ENCODE data around the gene KRT13.
A peak's percentile ranks its signal among the peaks of the same experiment; 100 is the strongest.

Gene KRT13

GRCh38 chr17:41494524-41494923 is 10.9 kb downstream of the KRT13 start:
- no peak for DNase-seq (ENCODE audit: low spot score)

GRCh38 chr17:41492771-41493170 is 12.6 kb downstream of the KRT13 start:
- no peak for DNase-seq (ENCODE audit: low spot score)

GRCh38 chr17:41492351-41492750 is 13.1 kb downstream of the KRT13 start:
- DNase-seq (ENCODE audit: low spot score), result no peak

GRCh38 chr17:41491476-41491875 is 13.9 kb downstream of the KRT13 start:
- DNase-seq (ENCODE audit: low spot score), result no peak

- DNase-seq (ENCODE audit: low spot score), result no peak
Measured at GRCh38 chr17:41490000-41490990, 15.1 kb downstream of the KRT13 start.

- DNase-seq (ENCODE audit: low spot score), result no peak
Measured at GRCh38 chr17:41489531-41489930, 15.9 kb downstream of the KRT13 start, which contains the start of gene KRT36. TSS of gene KRT36 (minus strand) at chr17:41489910. CDS start at chr17:41489864, 46 bp downstream.

GRCh38 chr17:41486809-41487530 is 18.4 kb downstream of the KRT13 start:
- DNase-seq (ENCODE audit: low spot score), result peak; percentile 72

GRCh38 chr17:41486316-41486715 is 19.1 kb downstream of the KRT13 start:
- no peak for DNase-seq (ENCODE audit: low spot score)

GRCh38 chr17:41484920-41485904 is 20.2 kb downstream of the KRT13 start:
- DNase-seq (ENCODE audit: low spot score), result no peak

GRCh38 chr17:41483991-41484826 is 21.2 kb downstream of the KRT13 start:
- no peak for DNase-seq (ENCODE audit: low spot score)

- DNase-seq (ENCODE audit: low spot score), result no peak
Measured at GRCh38 chr17:41483531-41483930, 21.9 kb downstream of the KRT13 start.

GRCh38 chr17:41481036-41481435 is 24.4 kb downstream of the KRT13 start, which contains the start of gene KRT35:
TSS of gene KRT35 (minus strand) at chr17:41481151. CDS start at chr17:41481097, 54 bp downstream.
- no peak for DNase-seq (ENCODE audit: low spot score)

GRCh38 chr17:41480581-41480980 is 24.8 kb downstream of the KRT13 start:
- no peak for DNase-seq (ENCODE audit: low spot score)

- DNase-seq (ENCODE audit: low spot score), result no peak
Measured at GRCh38 chr17:41480136-41480535, 25.3 kb downstream of the KRT13 start.

- DNase-seq (ENCODE audit: low spot score), result no peak
Measured at GRCh38 chr17:41478237-41478636, 27.2 kb downstream of the KRT13 start.

- no peak for DNase-seq (ENCODE audit: low spot score)
Measured at GRCh38 chr17:41476866-41477815, 28.3 kb downstream of the KRT13 start.

- no peak for DNase-seq (ENCODE audit: low spot score)
Measured at GRCh38 chr17:41475421-41475820, 30.0 kb downstream of the KRT13 start.

GRCh38 chr17:41474863-41475262 is 30.5 kb downstream of the KRT13 start:
- no peak for DNase-seq (ENCODE audit: low spot score)

- DNase-seq (ENCODE audit: low spot score), result no peak
Measured at GRCh38 chr17:41468346-41468745, 37.1 kb downstream of the KRT13 start.

Data from D341Med (cell line).